GM18505 (cell line): ENCODE results near the gene SF3B6.
"Not testable (repeated sequence)": the region's sequence is repeated elsewhere in the genome, so short reads cannot be mapped to it uniquely, and the experiment has no call there.

Experiments
- ATAC-seq: cut with Tn5 transposase; IDR thresholded peaks from one replicate; pipeline ENCODE4 v1.9.1; 2021; ENCODE audit not compliant: unreplicated experiment
- POLR2A ChIP-seq: IDR thresholded peaks from 4 replicates; pipeline ENCODE4 v1.6.1; 2011; ENCODE audit warnings: borderline replicate concordance; ENCODE audit not compliant: insufficient read depth, insufficient read length; ENCODE audit errors: extremely low read depth

SF3B6 gene

GRCh38 chr2:24105816-24106215 lies 29.7 kb upstream of the SF3B6 start:
- no peak for ATAC-seq
- TF ChIP-seq POLR2A: no peak

DNA sequence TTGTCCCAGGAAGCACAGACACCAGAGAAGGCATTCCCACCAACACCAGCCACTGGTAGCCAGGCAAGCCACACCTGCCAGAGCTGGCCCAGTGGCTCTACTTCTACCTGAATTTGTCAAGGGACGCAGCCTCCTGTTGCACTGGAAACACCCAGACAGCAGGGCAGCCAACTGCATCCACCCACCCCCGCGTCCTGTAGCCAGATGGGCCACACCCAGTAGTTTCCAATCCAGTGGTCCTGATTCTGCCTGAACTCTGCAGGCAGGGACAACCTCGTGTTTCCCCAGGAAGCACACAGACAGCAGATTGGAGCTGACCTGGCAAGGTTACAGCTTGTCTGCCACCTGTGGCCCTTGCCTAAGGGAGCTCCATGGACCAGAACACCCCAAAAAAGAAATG lies 28.8 kb upstream of the SF3B6 start:
- ATAC-seq: no peak
- no peak for TF ChIP-seq POLR2A

DNA sequence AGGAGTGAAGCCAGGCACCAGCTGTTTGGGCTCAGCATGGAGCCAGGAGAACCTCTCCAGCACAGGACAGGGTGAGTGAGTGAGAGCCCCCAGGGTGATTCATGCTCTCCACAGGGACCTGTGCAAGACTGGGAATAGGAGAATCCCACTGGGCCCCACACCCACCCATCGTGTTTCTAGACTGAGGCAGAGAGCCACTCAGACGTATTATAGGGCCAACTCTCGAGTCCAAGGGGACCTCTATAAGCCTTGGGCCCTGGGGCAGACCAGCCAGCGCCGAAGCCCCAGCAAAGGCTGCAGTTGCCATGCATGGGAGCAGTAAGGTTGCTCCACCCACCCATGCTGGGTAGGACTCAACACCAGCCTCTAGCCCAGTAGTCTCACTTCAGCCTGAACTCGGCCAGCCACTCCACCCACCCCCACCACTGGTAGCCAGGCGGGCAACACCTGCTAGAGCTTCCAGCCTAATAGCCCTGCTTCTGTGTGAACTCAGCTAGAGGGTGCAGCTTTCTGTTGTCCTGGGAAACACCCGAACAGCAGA lies 28.1 kb upstream of the SF3B6 start:
- TF ChIP-seq POLR2A: no peak
- no peak for ATAC-seq

DNA sequence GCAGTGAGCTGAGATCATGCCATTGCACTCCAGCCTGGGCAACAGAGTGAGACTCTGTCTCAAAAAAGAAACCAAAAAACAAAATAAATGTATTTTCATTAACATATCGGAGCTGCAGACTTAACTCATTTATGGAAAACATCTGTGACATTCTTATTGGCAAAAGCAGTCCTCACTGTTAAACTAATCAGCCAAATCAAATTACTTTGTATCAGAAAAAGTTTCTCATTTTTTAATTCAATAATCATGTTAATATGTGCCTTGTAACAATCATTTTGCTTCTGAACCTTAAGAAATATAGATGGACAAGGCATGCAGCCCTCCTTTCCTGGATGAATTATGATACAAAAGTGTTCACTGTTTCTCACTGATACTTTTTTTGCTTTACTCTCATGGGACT lies 26.6 kb upstream of the SF3B6 start:
- no peak for ATAC-seq
- no peak for TF ChIP-seq POLR2A

DNA sequence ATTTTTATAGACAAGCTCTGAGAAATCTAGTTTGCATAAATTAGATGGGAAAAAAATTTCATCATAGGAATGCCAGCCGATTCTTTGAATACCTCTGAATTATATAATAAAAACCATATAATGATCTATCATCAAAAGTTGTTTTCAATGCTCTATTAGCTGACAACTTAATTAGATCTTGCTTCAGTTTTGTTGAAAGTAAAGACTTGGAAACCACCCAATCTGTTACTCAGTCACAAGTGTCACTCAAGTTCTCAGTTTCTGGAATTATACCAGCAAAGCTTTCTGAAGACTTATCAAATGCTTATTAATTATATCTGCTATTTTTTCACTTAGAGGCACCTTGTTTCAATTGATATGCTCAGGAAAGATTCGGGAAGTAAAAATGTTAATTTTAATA lies 25.9 kb upstream of the SF3B6 start:
- no peak for ATAC-seq
- TF ChIP-seq POLR2A: no peak

DNA sequence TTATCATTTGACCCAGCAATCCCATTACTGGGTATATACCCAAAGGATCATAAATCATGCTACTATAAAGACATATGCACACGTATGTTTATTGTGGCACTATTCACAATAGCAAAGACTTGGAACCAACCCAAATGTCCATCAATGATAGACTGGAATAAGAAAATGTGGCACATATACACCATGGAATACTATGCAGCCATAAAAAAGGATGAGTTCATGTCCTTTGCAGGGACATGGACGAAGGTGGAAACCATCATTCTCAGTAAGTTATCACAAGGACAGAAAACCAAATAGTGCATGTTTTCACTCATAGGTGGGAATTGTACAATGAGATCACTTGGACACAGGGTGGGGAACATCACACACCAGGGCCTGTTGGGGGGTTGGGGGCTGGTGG lies 24.6 kb upstream of the SF3B6 start:
- not testable (repeated sequence) for ATAC-seq

DNA sequence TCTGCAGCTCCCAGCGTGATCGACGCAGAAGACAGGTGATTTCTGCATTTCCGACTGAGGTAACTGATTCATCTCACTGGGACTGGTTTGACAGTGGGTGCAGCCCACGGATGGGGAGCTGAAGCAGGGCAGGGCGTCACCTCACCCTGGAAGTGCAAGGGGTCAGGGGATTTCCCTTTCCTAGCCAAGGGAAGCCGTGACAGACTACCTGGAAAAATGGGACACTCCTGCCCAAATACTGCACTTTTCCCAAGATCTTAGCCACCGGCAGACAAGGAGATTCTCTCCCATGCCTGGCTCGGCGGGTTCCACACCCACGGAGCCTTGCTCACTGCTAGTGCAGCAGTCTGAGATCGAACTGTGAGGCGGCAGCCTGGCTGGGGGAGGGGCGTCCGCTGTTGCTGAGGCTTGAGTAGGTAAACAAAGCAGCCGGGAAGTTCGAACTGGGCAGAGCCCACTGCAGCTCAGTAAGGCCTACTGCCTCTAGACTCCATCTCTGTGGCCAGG lies 19.1 kb upstream of the SF3B6 start:
- not testable (repeated sequence) for ATAC-seq

DNA sequence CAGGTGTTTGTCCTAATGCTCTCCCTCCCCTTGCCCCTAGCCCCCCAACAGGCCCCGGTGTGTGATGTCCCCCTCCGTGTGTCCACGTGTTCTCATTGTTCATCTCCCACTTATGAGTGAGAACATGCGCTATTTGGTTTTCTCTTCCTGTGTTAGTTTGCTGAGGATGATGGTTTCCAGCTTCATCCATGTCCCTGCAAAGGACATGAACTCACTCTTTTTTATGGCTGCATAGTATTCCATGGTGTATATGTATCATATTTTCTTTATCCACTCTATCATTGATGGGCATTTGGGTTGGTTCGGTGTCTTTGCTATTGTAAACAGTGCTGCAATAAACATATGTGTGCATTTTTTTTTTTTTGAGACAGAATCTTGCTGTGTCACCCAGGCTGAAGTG lies 17.1 kb upstream of the SF3B6 start:
- ATAC-seq: not testable (repeated sequence)

DNA sequence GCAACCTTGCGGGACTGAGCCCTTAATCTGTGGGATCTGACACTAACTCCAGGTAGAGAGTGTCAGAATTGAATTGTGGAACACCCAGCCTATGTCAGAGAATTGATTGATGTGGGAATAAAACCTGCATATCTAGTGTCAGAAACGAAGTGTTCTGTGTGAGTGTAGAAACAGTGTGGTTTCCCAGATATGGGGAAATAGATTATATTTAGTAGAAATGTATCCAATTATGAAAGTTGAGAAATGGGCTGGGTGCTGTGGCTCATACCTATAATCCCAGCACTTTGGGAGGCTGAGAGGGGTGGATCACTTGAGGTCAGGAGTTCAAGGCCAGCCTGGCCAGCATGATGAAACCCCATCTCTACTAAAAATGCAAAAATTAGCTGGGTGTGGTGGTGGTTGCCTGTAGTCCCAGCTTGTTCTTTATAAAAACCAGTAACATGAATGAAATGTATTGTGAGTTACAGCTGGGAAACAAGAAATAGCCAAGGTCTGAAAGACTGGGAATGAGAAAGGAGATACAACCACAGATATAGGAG lies 12.8 kb upstream of the SF3B6 start:
- ATAC-seq: no peak
- TF ChIP-seq POLR2A: no peak

GRCh38 chr2:24087032-24087431 lies 10.9 kb upstream of the SF3B6 start:
- ATAC-seq: no peak
- no peak for TF ChIP-seq POLR2A

- no peak for ATAC-seq
- TF ChIP-seq POLR2A: no peak
Measured at GRCh38 chr2:24086241-24086640, 10.1 kb upstream of the SF3B6 start.

- no peak for TF ChIP-seq POLR2A
- ATAC-seq: no peak
Measured at GRCh38 chr2:24085200-24085489, 9.0 kb upstream of the SF3B6 start.

DNA sequence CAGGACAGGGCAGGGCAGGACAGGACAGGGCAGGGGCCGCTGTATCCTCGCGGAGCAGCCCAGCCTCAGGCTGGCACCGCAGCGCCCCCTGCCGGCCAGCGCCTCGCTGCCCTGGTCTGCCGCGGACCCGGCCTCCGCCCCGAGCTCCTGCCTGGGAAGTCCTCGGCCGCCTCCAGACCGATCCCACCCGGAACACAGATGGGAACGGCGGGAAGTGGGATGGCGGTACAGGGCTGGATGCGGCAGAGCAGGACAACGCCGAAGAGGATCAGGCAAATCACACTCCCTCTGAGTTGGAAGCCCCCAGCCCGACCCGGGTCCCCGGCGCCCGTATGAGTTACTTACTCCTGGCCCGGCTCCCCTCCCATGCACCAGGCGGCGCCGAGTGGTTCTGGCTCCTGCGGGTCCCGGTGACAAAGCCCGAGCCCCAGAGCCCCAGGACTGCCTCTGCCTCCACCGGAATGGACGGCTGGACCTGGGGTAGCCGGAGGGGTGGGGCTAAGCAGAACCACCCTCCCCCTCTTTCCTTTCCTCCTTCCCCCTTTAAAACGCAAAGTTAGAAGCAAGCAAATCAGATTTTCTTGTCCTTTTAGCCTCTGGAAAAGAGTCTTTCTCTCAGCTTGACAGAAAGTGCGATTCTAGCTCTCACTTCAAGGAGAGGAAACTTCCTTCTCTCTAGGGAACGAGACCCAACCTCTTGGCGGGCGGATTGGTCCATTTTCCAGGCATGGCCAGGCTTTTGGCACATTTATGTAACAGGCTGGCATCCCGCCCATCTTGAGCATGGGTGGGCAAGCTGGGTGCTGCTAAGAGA lies 8.5 kb upstream of the SF3B6 start, which contains the start of gene TP53I3:
Gene TP53I3, minus strand, starts transcription at position 449 of the 814 bp plus-strand sequence. CDS start 508 bp downstream, outside the sequence.
- ATAC-seq: peak; percentile 77
- TF ChIP-seq POLR2A: peak; percentile 63

DNA sequence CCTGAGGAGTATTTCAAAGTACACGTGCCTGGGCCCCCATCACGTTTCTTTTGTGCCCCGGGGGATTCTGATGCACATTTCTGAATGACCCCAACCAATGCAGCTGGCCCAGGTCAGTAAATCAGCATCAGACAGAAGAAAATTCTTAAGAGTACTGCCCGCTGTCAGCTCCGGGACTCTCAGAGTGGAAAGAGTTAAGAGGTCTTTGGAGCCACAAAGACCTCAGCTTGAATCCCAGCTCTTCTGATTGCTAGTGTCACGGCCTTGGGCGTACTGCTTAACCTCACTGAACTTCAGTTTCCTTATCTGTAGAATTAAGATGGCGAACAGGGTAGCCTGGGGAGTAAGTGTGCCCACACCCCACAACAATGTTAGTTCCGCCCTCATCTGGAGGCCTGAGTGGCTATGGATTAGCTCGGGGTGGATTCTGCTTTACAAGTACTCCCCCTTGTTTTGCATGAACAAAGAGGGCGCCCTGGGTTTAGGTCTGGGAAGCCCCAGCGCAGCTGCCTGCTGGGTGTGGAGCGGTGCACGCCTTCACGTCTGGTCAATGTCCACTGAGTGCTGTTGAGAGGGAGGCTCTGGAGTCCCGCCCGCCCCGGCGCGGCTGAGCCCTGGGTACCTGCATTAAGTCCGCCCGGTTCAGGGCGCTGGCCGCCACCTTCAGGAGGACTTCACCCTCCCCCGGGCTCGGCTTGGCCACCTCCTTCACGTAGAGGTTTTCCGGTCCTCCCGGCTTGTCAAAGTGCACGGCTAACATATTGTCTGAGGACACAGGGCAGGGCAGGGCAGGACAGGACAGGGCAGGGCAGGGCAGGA lies 7.7 kb upstream of the SF3B6 start:
- ATAC-seq: peak; percentile 72
- peak; percentile 44 for TF ChIP-seq POLR2A
